ENCODE results near the gene CAPG. TPM values are rescaled to one million over a fixed set of nuclear protein-coding genes. Genes with fewer than 3 reads are reported as not detected.
A peak's percentile ranks its signal among the peaks of the same experiment; 100 is the strongest.

CAPG gene
- total RNA-seq: 179 TPM

GRCh38 chr2:85409845-85410583 is at the start of gene CAPG:
Gene CAPG, minus strand, starts transcription at chr2:85410366. Its CDS starts 8,221 bp downstream, at chr2:85402145.
- H3K4me3 ChIP-seq: peak within 1 kb of the TSS in 1 of 2 donors; percentile 25
- intact Hi-C loops (cut with DNase I): no loop called here
- peaks cover 0 to 15% of the 10 kb centered on the region in 2 donors for H3K4me1 ChIP-seq
- H3K27ac ChIP-seq: peak within 1 kb of the TSS in 1 of 2 donors; percentile 63
- no peaks in the 10 kb centered on the region for H3K27me3 ChIP-seq
- no peak for TF ChIP-seq CTCF (IDR thresholded peaks at IDR 0.05)
- H3K9me3 ChIP-seq: no peaks in the 10 kb centered on the region
- no peak for DNase-seq (ENCODE audit: low spot score in 2 of 2)
- H3K36me3 ChIP-seq: no peaks in the 10 kb centered on the region

- no peak for TF ChIP-seq CTCF (IDR thresholded peaks at IDR 0.05)
- Histone ChIP-seq H3K36me3 (no peaks in the 10 kb centered on the region), H3K4me1 (no peaks in the 10 kb centered on the region), H3K9me3 (no peaks in the 10 kb centered on the region), H3K27ac (no peak overlapping the region), H3K4me3 (no peak overlapping the region), H3K27me3 (no peaks in the 10 kb centered on the region)
- no peak for DNase-seq (ENCODE audit: low spot score in 2 of 2)
- intact Hi-C loops (cut with DNase I): no loop called here
These were observed 49.6 kb upstream of the CAPG start for GRCh38 chr2:85459771-85460170.

DNA sequence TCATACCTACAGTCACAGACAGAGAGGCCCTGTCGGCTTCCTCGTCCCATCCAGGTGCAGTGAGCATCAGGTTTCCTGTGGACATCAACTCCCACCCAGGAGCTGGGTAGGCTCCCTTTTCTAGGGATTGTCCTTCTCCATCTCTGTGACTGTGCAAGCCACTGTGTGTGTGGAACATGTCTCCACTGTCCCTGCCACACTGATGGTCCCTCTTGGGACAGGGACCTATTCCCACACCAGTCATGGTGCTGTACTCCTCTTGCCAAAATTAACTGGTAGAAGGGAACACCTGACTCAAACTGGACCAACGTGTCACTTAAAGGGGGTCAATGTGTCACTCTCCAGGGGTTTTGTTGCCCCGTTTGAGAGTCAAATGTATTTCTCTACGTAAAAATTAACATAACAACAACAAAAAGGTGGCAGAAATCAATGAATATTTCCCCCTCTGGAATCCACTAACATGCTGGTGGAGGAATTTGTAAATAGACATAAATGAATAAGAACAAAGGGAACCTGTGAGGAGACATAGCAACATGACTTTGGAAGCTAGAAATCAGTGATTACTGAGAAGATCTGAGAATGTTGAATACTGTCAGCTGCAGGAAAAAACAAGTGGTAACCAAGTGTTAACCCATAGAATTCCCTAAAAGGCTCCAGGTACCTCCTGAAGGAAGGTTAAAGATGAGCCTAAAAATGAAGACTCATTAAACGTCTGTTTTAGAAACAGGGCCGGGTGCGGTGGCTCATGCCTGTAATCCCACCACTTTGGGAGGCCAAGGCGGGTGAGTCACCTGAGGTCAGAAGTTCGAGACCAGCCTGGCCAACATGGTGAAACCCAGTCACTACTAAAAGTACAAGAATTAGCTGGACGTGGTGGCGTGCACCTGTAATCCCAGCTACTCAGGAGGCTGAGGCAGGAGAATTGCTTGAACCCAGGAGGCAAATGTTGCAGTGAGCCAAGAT is 48.7 kb upstream of the CAPG start:
- Histone ChIP-seq H3K4me3 (no peak overlapping the region), H3K36me3 (no peaks in the 10 kb centered on the region), H3K27me3 (no peaks in the 10 kb centered on the region), H3K4me1 (no peaks in the 10 kb centered on the region), H3K9me3 (no peaks in the 10 kb centered on the region), H3K27ac (no peak overlapping the region)
- no peak for DNase-seq (ENCODE audit: low spot score in 2 of 2)
- intact Hi-C loops (cut with DNase I): no loop called here
- TF ChIP-seq CTCF (IDR thresholded peaks at IDR 0.05): no peak

DNA sequence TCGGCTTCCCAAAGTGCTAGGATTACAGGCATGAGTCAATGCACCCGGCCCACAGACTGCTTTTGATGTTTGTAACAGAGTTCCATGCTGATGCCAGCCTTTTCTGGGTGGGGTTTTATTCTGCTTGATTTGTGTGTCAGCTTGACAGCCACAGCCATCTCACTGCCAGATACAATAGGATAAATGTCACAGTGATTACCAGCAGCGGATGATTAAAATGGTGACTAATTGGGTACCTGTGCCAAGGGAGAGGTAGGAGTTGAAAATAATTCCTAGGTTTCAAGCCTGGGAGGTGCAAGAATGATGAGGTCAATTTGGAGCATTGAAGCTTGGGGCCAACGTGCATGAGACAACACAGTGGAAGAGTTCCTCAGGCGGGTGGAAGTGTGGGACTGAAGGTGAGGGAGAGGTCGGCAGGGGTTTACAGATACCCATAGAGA is 47.7 kb upstream of the CAPG start:
- Histone ChIP-seq H3K4me3 (no peak overlapping the region), H3K36me3 (no peaks in the 10 kb centered on the region), H3K27me3 (no peaks in the 10 kb centered on the region), H3K9me3 (no peaks in the 10 kb centered on the region), H3K27ac (no peak overlapping the region), H3K4me1 (no peaks in the 10 kb centered on the region)
- no peak for DNase-seq (ENCODE audit: low spot score in 2 of 2)
- intact Hi-C loops (cut with DNase I): no loop called here
- no peak for TF ChIP-seq CTCF (IDR thresholded peaks at IDR 0.05)

- intact Hi-C loops (cut with DNase I): no loop called here
- no peaks in the 10 kb centered on the region for H3K9me3 ChIP-seq
- H3K36me3 ChIP-seq: no peaks in the 10 kb centered on the region
- no peaks in the 10 kb centered on the region for H3K4me1 ChIP-seq
- no peak for TF ChIP-seq CTCF (IDR thresholded peaks at IDR 0.05)
- no peak for DNase-seq (ENCODE audit: low spot score in 2 of 2)
- no peak overlapping the region for H3K4me3 ChIP-seq
- H3K27me3 ChIP-seq: no peaks in the 10 kb centered on the region
- H3K27ac ChIP-seq: no peak overlapping the region
These were observed 46.9 kb upstream of the CAPG start for GRCh38 chr2:85457043-85457442.
